Right renal cortex interstitium (tissue), 3 donors: ENCODE measurements around the gene GJD4. TPM values are rescaled to one million over a fixed set of nuclear protein-coding genes. Genes with fewer than 3 reads are reported as not detected.

Experiments
- DNase-seq, 3 donors: peaks; one replicate each; pipeline ENCODE4 v3.0.0-alpha.2; 2013; ENCODE audit warnings: low read depth in 3 of 3, low spot score in 2 of 3
- polyA plus RNA-seq, 3 donors: library from polyadenylated mRNA; unstranded; fragments of 120-200 nt; gene quantifications; one replicate each; pipeline ENCODE4 v1.2.1, GENCODE V29; 2013; ENCODE audit not compliant: insufficient read length in 3 of 3

The GJD4 gene
- polyA plus RNA-seq, 3 donors: 0.08 to 0.11 TPM; not detected in 1

GRCh38 chr10:35613597-35614226 lies 8.6 kb downstream of the GJD4 start:
- no peak for DNase-seq

- DNase-seq: no peak
Observed at GRCh38 chr10:35614312-35614711, 9.2 kb downstream of the GJD4 start.

- DNase-seq: no peak
Observed at GRCh38 chr10:35626971-35627507, 21.9 kb downstream of the GJD4 start.

- DNase-seq: no peak
Observed at GRCh38 chr10:35631404-35631803, 26.3 kb downstream of the GJD4 start.

GRCh38 chr10:35632027-35632426 lies 26.9 kb downstream of the GJD4 start:
- no peak for DNase-seq

GRCh38 chr10:35633006-35633980 lies 28.2 kb downstream of the GJD4 start:
- no peak for DNase-seq

GRCh38 chr10:35635576-35635975 lies 30.4 kb downstream of the GJD4 start:
- DNase-seq: no peak

GRCh38 chr10:35636956-35637355 lies 31.8 kb downstream of the GJD4 start:
- DNase-seq: no peak

GRCh38 chr10:35637462-35637861 lies 32.3 kb downstream of the GJD4 start:
- no peak for DNase-seq

- no peak for DNase-seq
Observed at GRCh38 chr10:35638101-35638500, 33.0 kb downstream of the GJD4 start.

- no peak for DNase-seq
Observed at GRCh38 chr10:35639021-35639727, 34.0 kb downstream of the GJD4 start.

GRCh38 chr10:35639728-35640401 lies 34.7 kb downstream of the GJD4 start:
- DNase-seq: no peak

- no peak for DNase-seq
Observed at GRCh38 chr10:35640474-35640873, 35.3 kb downstream of the GJD4 start.

- DNase-seq: no peak
Observed at GRCh38 chr10:35640951-35641675, 36.0 kb downstream of the GJD4 start.

- no peak for DNase-seq
Observed at GRCh38 chr10:35641676-35642034, 36.5 kb downstream of the GJD4 start.

GRCh38 chr10:35642035-35642792 lies 37.1 kb downstream of the GJD4 start, which contains the start of gene FZD8:
TSS of gene FZD8 (minus strand) at chr10:35642296. CDS start at chr10:35641429, 867 bp downstream.
- peak in 2 of 3 donors; percentile 85 to 90 for DNase-seq

GRCh38 chr10:35642793-35643114 lies 37.6 kb downstream of the GJD4 start:
- no peak for DNase-seq

- DNase-seq: no peak
Observed at GRCh38 chr10:35643151-35644049, 38.3 kb downstream of the GJD4 start.
